ENCODE data around the gene C1QB. TPM values are rescaled to one million over a fixed set of nuclear protein-coding genes. Genes with fewer than 3 reads are reported as not detected.

The C1QB gene
- total RNA-seq, 2 experiments from 2014 or later, result not detected

GRCh38 chr1:22643928-22644327 is 9.1 kb upstream of the C1QB start:
- H3K9me2 ChIP-seq (ENCODE audit: insufficient read depth, low read length), result no peaks in the 10 kb centered on the region
- no TSS peak for BruUV-seq (replicated peaks)
- no peaks in the 10 kb centered on the region for H3K79me2 ChIP-seq (ENCODE audit: insufficient read depth, low read depth, low read length)
- no peak overlapping the region for H3K4me2 ChIP-seq (ENCODE audit: low read length)
- ChIA-PET CTCF (ENCODE audit: unreplicated experiment) (no interaction called here), POLR2A (no interaction called here)
- no peaks in the 10 kb centered on the region for H3K4me1 ChIP-seq (ENCODE audit: insufficient read depth, low read length, poor library complexity, severe bottlenecking)
- H3K4me3 ChIP-seq (ENCODE audit: low read depth, low read length, poor library complexity, severe bottlenecking), result no peak overlapping the region
- no peak overlapping the region for H3K27ac ChIP-seq (ENCODE audit: low read depth, low read length, poor library complexity, severe bottlenecking)
- no peaks in the 10 kb centered on the region for H3K9me3 ChIP-seq (ENCODE audit: low read length)
- DNase-seq (ENCODE audit: low spot score), result no peak
- H4K20me1 ChIP-seq (ENCODE audit: insufficient read depth, low read length), result no peaks in the 10 kb centered on the region; the same call in 1 of the 2 replicates
- intact Hi-C loops (cut with micrococcal nuclease; ENCODE audit: unreplicated experiment), result loop anchor here (5.0 kb wide), 1 partner anchor 512 kb away; no protein-coding TSS in a partner anchor
- TF ChIP-seq EZH2phosphoT487 (IDR thresholded peaks at IDR 0.05; ENCODE audit: borderline replicate concordance, low read depth, low read length), result no peak
- TF ChIP-seq CTCF (conservative IDR thresholded peaks at IDR 0.05; ENCODE audit: low read length), result no peak
- H2AFZ ChIP-seq (ENCODE audit: low read length), result no peak overlapping the region
- H3K36me3 ChIP-seq (ENCODE audit: insufficient read depth, low read length), result no peaks in the 10 kb centered on the region

- ChIA-PET CTCF (ENCODE audit: unreplicated experiment) (no interaction called here), POLR2A (interaction anchor here (0.7 kb wide), 1 partner anchor 129 kb away, joined by 3 read pairs; no protein-coding TSS in a partner anchor)
- H3K4me1 ChIP-seq (ENCODE audit: insufficient read depth, low read length, poor library complexity, severe bottlenecking), result no peaks in the 10 kb centered on the region
- H3K4me2 ChIP-seq (ENCODE audit: low read length), result no peak overlapping the region
- no peak overlapping the region for H3K4me3 ChIP-seq (ENCODE audit: low read depth, low read length, poor library complexity, severe bottlenecking)
- H4K20me1 ChIP-seq (ENCODE audit: insufficient read depth, low read length), result no peaks in the 10 kb centered on the region; the same call in 1 of the 2 replicates
- no peaks in the 10 kb centered on the region for H3K79me2 ChIP-seq (ENCODE audit: insufficient read depth, low read depth, low read length)
- no TSS peak for BruUV-seq (replicated peaks)
- intact Hi-C loops (cut with micrococcal nuclease; ENCODE audit: unreplicated experiment), result no loop called here
- H3K9me2 ChIP-seq (ENCODE audit: insufficient read depth, low read length), result no peaks in the 10 kb centered on the region
- TF ChIP-seq CTCF (conservative IDR thresholded peaks at IDR 0.05; ENCODE audit: low read length) (no peak), EZH2phosphoT487 (IDR thresholded peaks at IDR 0.05; ENCODE audit: borderline replicate concordance, low read depth, low read length) (no peak)
- no peak for DNase-seq (ENCODE audit: low spot score)
- no peaks in the 10 kb centered on the region for H3K36me3 ChIP-seq (ENCODE audit: insufficient read depth, low read length)
- H3K9me3 ChIP-seq (ENCODE audit: low read length), result no peaks in the 10 kb centered on the region
- H2AFZ ChIP-seq (ENCODE audit: low read length), result no peak overlapping the region
- H3K27ac ChIP-seq (ENCODE audit: low read depth, low read length, poor library complexity, severe bottlenecking), result no peak overlapping the region
These were observed 7.1 kb upstream of the C1QB start for GRCh38 chr1:22645931-22646330.

GRCh38 chr1:22646384-22646783 is 6.7 kb upstream of the C1QB start:
- intact Hi-C loops (cut with micrococcal nuclease; ENCODE audit: unreplicated experiment), result no loop called here
- no peak for DNase-seq (ENCODE audit: low spot score)
- Histone ChIP-seq H4K20me1 (ENCODE audit: insufficient read depth, low read length) (no peaks in the 10 kb centered on the region; the same call in 1 of the 2 replicates), H3K27ac (ENCODE audit: low read depth, low read length, poor library complexity, severe bottlenecking) (no peak overlapping the region), H3K36me3 (ENCODE audit: insufficient read depth, low read length) (no peaks in the 10 kb centered on the region), H2AFZ (ENCODE audit: low read length) (no peak overlapping the region), H3K9me3 (ENCODE audit: low read length) (no peaks in the 10 kb centered on the region), H3K4me3 (ENCODE audit: low read depth, low read length, poor library complexity, severe bottlenecking) (no peak overlapping the region), H3K4me1 (ENCODE audit: insufficient read depth, low read length, poor library complexity, severe bottlenecking) (no peaks in the 10 kb centered on the region), H3K4me2 (ENCODE audit: low read length) (no peak overlapping the region), H3K9me2 (ENCODE audit: insufficient read depth, low read length) (no peaks in the 10 kb centered on the region), H3K79me2 (ENCODE audit: insufficient read depth, low read depth, low read length) (no peaks in the 10 kb centered on the region)
- no TSS peak for BruUV-seq (replicated peaks)
- TF ChIP-seq CTCF (conservative IDR thresholded peaks at IDR 0.05; ENCODE audit: low read length), result no peak
- TF ChIP-seq EZH2phosphoT487 (IDR thresholded peaks at IDR 0.05; ENCODE audit: borderline replicate concordance, low read depth, low read length), result no peak
- ChIA-PET CTCF (ENCODE audit: unreplicated experiment) (interaction anchor here (0.8 kb wide), 1 partner anchor 227 kb away, joined by 3 read pairs; no protein-coding TSS in a partner anchor), POLR2A (interaction anchor here (0.7 kb wide), 1 partner anchor 130 kb away, joined by 3 read pairs; no protein-coding TSS in a partner anchor)

All from OCI-LY7 (cell line).